ENCODE data around the gene RBX1. TPM values are rescaled to one million over a fixed set of nuclear protein-coding genes. Genes with fewer than 3 reads are reported as not detected.

RBX1 gene
- total RNA-seq, 2 experiments from 2014 or later = 77.3 to 86.9 TPM

DNA sequence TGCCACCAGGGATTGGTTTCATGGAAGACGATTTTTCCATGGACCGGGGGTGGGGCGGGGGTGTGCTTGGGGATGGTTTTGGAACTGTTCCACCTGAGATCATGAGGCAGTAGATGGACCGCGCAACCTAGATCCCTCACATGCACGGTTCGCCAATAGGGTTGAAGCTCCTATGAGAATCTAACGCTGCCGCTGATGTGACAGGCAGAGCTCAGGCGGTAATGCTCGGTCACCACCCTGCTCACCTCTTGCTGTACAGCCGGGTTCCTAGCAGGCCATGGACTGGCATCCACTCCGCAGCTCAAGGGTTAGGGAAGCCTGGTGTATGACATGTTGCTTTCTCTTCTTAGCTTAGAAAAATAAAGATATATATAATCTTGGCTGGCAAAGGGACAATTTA is 22.0 kb downstream of the RBX1 start:
- H4K20me1 ChIP-seq (ENCODE audit: insufficient read depth, low read length) = peaks cover 3% of the 10 kb centered on the region; the same call in 1 of the 2 replicates
- H3K9me2 ChIP-seq (ENCODE audit: insufficient read depth, low read length) = no peaks in the 10 kb centered on the region
- ChIA-PET CTCF (ENCODE audit: unreplicated experiment) (interaction anchor here (0.8 kb wide), 1 partner anchor 9 kb away, joined by 3 read pairs; no protein-coding TSS in a partner anchor), POLR2A (interaction anchor here (0.7 kb wide), 2 partner anchors 10 to 116 kb away, joined by 3 to 6 read pairs; no protein-coding TSS in a partner anchor)
- H2AFZ ChIP-seq (ENCODE audit: low read length) = no peak overlapping the region
- no TSS peak for BruUV-seq (replicated peaks)
- intact Hi-C loops (cut with micrococcal nuclease; ENCODE audit: unreplicated experiment) = no loop called here
- TF ChIP-seq, protein P1, sequence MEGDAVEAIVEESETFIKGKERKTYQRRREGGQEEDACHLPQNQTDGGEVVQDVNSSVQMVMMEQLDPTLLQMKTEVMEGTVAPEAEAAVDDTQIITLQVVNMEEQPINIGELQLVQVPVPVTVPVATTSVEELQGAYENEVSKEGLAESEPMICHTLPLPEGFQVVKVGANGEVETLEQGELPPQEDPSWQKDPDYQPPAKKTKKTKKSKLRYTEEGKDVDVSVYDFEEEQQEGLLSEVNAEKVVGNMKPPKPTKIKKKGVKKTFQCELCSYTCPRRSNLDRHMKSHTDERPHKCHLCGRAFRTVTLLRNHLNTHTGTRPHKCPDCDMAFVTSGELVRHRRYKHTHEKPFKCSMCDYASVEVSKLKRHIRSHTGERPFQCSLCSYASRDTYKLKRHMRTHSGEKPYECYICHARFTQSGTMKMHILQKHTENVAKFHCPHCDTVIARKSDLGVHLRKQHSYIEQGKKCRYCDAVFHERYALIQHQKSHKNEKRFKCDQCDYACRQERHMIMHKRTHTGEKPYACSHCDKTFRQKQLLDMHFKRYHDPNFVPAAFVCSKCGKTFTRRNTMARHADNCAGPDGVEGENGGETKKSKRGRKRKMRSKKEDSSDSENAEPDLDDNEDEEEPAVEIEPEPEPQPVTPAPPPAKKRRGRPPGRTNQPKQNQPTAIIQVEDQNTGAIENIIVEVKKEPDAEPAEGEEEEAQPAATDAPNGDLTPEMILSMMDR (conservative IDR thresholded peaks at IDR 0.05; ENCODE audit: low read length) = no peak
- TF ChIP-seq EZH2phosphoT487 (IDR thresholded peaks at IDR 0.05; ENCODE audit: borderline replicate concordance, low read depth, low read length) = no peak
- no peak overlapping the region for H3K27ac ChIP-seq (ENCODE audit: low read depth, low read length, poor library complexity, severe bottlenecking)
- DNase-seq (ENCODE audit: low spot score) = no peak
- H3K4me1 ChIP-seq (ENCODE audit: insufficient read depth, low read length, poor library complexity, severe bottlenecking) = no peaks in the 10 kb centered on the region
- H3K9me3 ChIP-seq (ENCODE audit: low read length) = no peaks in the 10 kb centered on the region
- H3K4me2 ChIP-seq (ENCODE audit: low read length) = no peak overlapping the region
- peaks cover 52% of the 10 kb centered on the region for H3K36me3 ChIP-seq (ENCODE audit: insufficient read depth, low read length)
- no peaks in the 10 kb centered on the region for H3K79me2 ChIP-seq (ENCODE audit: insufficient read depth, low read depth, low read length)
- H3K4me3 ChIP-seq (ENCODE audit: low read depth, low read length, poor library complexity, severe bottlenecking) = no peak overlapping the region

DNA sequence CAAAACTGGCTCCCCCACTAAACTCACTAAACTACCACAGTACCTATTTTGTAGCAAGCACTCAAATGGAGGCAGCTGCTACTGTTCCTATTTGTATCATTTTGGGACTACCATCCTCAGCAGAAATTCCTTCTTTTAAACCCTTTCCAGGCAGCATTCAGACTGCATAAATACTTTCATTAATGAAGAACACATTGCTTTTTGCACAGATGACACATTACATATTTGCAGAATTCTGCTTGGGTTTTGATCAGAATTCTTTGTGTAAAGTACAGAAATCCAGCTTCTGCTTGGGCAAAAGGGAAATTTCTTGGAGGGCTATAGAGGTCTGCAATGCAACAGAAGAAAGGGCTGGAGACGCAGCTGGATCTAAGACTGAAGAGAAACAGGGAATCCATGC is 24.2 kb downstream of the RBX1 start:
- no TSS peak for BruUV-seq (replicated peaks)
- TF ChIP-seq EZH2phosphoT487 (IDR thresholded peaks at IDR 0.05; ENCODE audit: borderline replicate concordance, low read depth, low read length) = no peak
- TF ChIP-seq, protein P1 (conservative IDR thresholded peaks at IDR 0.05; ENCODE audit: low read length) = no peak
- no peaks in the 10 kb centered on the region for H3K9me2 ChIP-seq (ENCODE audit: insufficient read depth, low read length)
- H3K4me2 ChIP-seq (ENCODE audit: low read length) = no peak overlapping the region
- H3K4me3 ChIP-seq (ENCODE audit: low read depth, low read length, poor library complexity, severe bottlenecking) = no peak overlapping the region
- ChIA-PET POLR2A (no interaction called here), CTCF (ENCODE audit: unreplicated experiment) (no interaction called here)
- no peak for DNase-seq (ENCODE audit: low spot score)
- no peak overlapping the region for H2AFZ ChIP-seq (ENCODE audit: low read length)
- H3K36me3 ChIP-seq (ENCODE audit: insufficient read depth, low read length) = peaks cover 30% of the 10 kb centered on the region
- H3K4me1 ChIP-seq (ENCODE audit: insufficient read depth, low read length, poor library complexity, severe bottlenecking) = no peaks in the 10 kb centered on the region
- intact Hi-C loops (cut with micrococcal nuclease; ENCODE audit: unreplicated experiment) = no loop called here
- H3K27ac ChIP-seq (ENCODE audit: low read depth, low read length, poor library complexity, severe bottlenecking) = no peak overlapping the region
- no peaks in the 10 kb centered on the region for H3K79me2 ChIP-seq (ENCODE audit: insufficient read depth, low read depth, low read length)
- H4K20me1 ChIP-seq (ENCODE audit: insufficient read depth, low read length) = peaks cover 1% of the 10 kb centered on the region; the same call in 1 of the 2 replicates
- no peaks in the 10 kb centered on the region for H3K9me3 ChIP-seq (ENCODE audit: low read length)

DNA sequence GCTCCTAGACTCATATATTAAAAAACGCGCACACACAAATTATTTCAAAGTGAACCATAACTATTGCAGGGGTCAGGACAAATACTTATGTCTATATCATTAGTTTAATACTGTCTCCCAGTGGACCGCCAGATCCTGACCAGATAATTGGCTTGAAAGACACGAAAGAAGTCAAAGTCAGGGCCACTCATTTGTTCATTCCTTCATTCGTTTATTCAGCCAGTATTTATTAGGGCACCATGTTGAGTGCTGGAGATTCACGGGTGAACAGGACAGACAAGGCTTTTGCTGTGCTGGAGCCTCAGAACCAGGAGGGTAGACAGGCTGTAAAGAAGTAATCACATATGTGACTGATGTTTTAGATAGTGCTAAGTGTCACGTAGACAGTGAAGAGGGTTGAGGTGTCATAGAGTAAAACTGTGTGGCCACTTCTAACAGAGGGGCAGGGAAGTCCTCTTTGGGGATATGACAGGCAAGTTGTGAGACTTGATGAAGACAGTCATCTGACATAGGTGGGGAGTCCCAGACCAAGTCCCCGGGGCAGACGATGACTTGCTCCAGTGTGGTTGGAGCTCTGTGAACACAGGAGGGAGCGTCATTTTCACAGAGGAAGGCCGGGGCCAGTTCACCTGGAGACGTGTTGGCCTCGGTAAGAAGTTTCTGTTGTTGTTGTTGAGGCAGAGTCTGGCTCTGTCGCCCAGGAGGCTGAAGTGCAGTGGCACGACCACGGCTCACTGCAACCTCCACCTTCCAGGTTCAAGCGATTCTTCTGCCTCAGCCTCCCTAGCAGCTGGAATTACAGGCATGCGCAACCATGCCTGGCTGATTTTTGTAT is 25.9 kb downstream of the RBX1 start:
- no peak overlapping the region for H3K27ac ChIP-seq (ENCODE audit: low read depth, low read length, poor library complexity, severe bottlenecking)
- ChIA-PET CTCF (ENCODE audit: unreplicated experiment) (no interaction called here), POLR2A (interaction anchor here (0.8 kb wide), 1 partner anchor 11 kb away, joined by 6 read pairs; no protein-coding TSS in a partner anchor)
- TF ChIP-seq, protein P1 (conservative IDR thresholded peaks at IDR 0.05; ENCODE audit: low read length) = no peak
- no peak for TF ChIP-seq EZH2phosphoT487 (IDR thresholded peaks at IDR 0.05; ENCODE audit: borderline replicate concordance, low read depth, low read length)
- H3K4me2 ChIP-seq (ENCODE audit: low read length) = no peak overlapping the region
- H3K4me1 ChIP-seq (ENCODE audit: insufficient read depth, low read length, poor library complexity, severe bottlenecking) = no peaks in the 10 kb centered on the region
- DNase-seq (ENCODE audit: low spot score) = no peak
- H2AFZ ChIP-seq (ENCODE audit: low read length) = no peak overlapping the region
- intact Hi-C loops (cut with micrococcal nuclease; ENCODE audit: unreplicated experiment) = no loop called here
- no peaks in the 10 kb centered on the region for H3K9me3 ChIP-seq (ENCODE audit: low read length)
- no peaks in the 10 kb centered on the region for H3K79me2 ChIP-seq (ENCODE audit: insufficient read depth, low read depth, low read length)
- no TSS peak for BruUV-seq (replicated peaks)
- H3K36me3 ChIP-seq (ENCODE audit: insufficient read depth, low read length) = peaks cover 17% of the 10 kb centered on the region
- no peaks in the 10 kb centered on the region for H4K20me1 ChIP-seq (ENCODE audit: insufficient read depth, low read length)
- H3K9me2 ChIP-seq (ENCODE audit: insufficient read depth, low read length) = no peaks in the 10 kb centered on the region
- no peak overlapping the region for H3K4me3 ChIP-seq (ENCODE audit: low read depth, low read length, poor library complexity, severe bottlenecking)
